ENCODE measurements around the gene BOLA3.
A peak's percentile ranks its signal among the peaks of the same experiment; 100 is the strongest.
"Not testable (repeated sequence)": the region's sequence is repeated elsewhere in the genome, so short reads cannot be mapped to it uniquely, and the experiment has no call there.

Gene BOLA3

DNA sequence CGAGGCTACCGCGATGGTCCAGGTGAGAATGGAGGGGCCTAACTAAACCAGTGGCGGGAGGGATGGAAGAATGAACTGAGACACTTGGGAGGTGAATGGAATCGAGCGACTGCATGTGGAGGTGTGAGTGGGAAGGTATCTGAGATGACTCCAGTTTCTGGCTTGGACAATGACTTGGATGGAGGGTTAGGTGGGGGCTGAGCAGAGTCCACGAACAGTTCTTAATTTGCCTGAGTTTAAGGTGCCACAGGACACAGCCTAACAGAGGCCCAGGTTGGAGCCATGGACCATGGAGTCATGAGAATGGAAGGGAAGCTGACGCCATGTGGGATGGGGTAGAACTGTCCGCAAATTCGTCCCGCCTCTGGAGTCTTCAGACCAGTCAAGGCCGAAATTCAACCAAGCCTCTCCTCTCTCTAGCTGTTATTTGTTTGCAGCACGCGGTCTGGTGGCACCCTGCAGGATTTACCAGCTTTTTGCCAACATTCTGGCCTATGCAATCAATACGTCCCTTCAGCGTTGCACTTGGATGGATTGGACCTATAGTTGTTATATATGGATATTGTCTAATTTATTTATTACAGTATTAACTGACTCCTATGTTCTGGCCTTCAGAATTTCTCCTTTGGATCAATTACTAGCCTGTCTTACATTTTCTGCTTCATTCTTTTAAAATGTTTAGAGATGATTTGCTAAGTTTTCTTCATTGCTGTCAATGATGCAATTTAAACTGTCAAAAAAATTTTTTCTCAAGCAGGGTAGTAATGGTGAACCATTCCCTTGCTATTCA is 940 bp upstream of the BOLA3 start:
- DNase-seq (ENCODE audit: low read depth) = no peak

DNA sequence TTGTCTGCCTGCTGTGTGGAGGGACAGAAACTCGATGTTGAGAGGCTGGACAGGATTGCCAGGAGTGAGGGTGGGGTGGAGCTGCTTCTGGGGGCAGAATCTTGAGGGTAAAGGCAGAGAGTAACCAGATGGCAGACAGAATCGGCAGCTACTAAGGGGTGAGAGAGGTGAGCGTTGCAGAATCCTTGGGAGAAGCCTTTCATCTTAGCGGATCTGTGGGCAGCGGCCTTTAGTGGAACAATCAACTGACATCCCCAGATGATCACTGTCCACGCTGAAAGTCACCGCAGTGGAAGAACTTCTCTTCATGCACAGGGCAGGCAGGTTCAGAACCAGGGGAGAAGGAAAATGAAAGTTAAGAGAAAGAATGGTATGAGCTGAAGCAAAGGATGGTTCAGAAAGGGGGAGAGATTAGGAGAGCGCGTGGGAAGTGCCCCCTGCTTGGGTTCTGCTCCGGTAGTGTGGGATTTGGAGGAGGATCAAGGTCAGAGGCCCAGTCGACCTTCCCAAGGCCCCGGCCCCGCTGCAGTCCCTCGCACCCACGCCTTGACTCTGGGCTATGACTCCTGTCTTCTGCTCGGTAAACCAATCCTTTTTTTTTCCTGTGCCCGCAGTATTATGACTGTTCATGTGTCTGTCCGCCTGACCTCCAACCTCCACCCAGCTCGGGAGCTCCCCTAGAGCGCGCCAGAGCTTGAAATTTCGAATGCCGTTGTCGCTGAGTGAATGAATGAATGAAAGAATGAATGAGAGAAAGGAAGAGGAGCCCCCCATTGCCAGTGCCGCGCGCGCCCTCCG is 584 bp downstream of the BOLA3 start:
- DNase-seq (ENCODE audit: low read depth) = peak; percentile 10

GRCh38 chr2:74142340-74142739 is 5.4 kb downstream of the BOLA3 start:
- no peak for DNase-seq (ENCODE audit: low read depth)

- no peak for DNase-seq (ENCODE audit: low read depth)
Observed at GRCh38 chr2:74138600-74139323, 8.9 kb downstream of the BOLA3 start.

- DNase-seq (ENCODE audit: low read depth) = no peak
Observed at GRCh38 chr2:74137651-74138599, 9.8 kb downstream of the BOLA3 start.

GRCh38 chr2:74131901-74132300 is 15.8 kb downstream of the BOLA3 start:
- DNase-seq (ENCODE audit: low read depth) = no peak

GRCh38 chr2:74130211-74130995 is 17.3 kb downstream of the BOLA3 start:
- DNase-seq (ENCODE audit: low read depth) = no peak

DNA sequence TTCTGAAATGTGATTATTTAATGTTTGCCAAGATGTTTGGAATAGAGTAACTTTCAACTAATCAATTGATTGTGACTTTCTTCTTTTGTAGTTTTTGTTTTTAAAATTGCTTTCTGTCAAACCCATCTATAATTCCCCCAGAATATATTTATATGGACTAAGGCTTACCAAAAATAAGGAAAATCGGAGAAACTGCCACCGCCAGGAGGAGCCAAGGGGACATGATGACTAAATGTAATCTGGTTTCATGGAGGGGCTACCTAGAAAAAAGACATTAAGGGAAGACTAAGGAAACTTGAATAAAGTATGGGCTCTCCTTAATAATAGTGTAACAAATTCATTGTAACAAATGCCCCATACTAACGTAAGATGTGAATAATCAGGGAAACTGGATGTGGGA is 19.5 kb downstream of the BOLA3 start:
- no peak for DNase-seq (ENCODE audit: low read depth)

DNA sequence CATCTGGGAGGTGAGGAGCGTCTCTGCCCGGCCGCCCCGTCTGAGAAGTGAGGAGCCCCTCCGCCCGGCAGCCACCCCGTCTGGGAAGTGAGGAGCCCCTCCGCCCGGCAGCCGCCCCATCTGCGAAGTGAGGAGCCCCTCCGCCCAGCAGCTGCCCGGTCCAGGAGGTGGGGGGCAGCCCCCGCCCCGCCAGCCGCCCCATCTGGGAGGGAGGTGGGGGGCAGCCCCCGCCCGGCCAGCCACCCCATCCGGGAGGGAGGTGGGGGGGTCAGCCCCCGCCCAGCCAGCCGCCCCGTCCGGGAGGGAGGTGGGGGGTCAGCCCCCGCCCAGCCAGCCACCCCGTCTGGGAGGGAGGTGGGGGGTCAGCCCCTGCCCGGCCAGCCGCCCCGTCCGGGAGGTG is 23.8 kb downstream of the BOLA3 start:
- DNase-seq (ENCODE audit: low read depth) = not testable (repeated sequence)

DNA sequence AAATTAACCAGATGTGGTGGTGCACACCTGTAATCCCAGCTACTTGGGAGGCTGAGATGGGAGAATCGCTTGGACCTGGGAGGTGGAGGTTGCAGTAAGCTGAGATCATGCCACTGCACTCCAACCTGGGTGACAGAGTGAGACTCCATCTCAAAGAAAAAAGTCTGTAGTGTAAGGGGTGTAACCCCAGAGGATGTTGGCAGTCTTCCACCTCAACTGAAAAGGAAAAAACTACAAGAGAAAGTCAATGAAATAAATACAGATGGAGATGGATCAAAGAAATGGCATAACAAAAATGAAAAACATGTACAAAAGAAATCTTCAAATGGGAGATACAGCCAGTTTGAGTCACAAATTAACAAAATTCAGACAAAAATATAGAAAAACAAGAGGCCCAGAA is 25.9 kb downstream of the BOLA3 start:
- not testable (repeated sequence) for DNase-seq (ENCODE audit: low read depth)

DNA sequence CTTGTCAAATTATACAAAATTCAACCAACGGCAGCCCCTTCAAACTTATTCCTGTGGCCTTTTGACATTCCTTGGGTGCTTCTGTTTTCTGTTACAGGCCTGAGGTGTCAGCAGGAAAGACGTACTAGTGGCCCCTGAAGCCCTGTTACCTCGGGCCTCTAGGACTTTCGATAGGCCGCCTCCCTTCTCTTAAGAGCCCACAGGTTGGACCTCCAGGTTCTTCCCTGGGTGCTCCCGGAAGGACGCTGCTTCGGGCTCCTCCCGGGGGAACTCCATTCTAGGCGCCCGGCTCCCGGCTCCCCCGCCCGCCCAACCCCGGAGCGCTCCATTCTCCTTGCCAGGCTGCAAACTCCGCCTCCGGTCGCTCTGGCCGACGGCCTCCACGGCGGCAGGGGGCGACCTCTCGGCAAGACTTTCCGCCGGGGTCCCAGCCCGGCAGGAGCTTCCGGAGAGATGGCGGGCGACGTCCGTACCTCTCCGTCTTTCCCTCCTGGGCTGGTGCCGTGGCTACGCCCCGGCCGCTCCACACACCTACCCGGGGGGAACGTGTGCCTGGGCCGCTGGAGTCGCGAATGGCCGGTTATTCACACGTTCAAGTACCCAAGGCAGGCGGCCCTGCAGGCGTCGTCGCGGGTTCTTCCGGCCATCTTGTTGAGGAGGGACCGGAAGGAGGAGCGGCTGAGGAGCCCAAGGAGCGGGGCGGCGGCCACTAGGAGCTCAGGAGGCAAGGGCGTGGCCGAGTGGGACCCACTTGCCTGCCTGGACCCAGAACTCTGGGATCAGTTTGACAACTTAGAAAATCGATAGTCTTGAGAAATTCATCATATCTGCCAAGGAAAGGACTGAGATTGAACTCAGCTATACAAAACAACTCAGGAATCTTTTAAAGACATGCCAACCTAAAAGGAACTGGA is 27.5 kb downstream of the BOLA3 start:
- peak; percentile 82 for DNase-seq (ENCODE audit: low read depth)

GRCh38 chr2:74119339-74119738 is 28.4 kb downstream of the BOLA3 start:
- DNase-seq (ENCODE audit: low read depth) = no peak

DNA sequence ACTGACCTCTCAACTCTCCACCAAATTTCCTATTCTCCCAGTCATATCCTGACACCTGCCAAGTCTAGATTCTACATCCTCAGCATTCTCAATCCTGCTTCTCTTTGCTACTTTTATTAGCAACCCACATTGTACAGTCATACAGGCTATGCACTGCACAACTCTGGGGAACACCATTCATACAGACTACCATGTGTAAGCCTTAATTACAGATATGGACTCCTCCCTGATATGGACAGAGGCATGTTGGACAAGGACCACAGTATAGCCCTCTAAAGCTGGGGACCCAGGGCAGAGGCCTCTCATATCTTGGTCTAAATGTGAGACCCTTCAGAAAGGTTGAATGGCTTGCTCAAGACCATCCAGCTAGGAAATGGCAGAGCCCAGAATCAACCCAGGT is 36.3 kb downstream of the BOLA3 start:
- no peak for DNase-seq (ENCODE audit: low read depth)

GRCh38 chr2:74110537-74110936 is 37.2 kb downstream of the BOLA3 start:
- DNase-seq (ENCODE audit: low read depth) = no peak

DNA sequence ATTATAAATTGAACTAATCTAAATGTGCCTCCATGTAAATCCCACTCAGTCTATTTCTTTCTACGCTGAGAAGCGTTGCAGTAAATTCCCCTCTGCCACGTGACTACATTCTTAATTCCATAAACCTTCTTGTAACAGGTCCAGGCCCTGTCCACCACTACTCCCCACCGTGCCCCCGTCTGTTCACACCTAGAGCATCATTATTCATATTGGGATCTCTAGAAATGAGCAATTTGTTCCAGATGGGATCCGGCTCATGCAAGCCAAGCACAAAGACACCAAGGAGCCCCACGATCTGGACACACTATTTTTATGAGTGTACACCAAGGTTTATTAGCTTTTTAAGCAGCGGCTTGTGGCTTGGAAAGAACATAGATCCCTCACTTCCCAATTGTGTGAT is 38.2 kb downstream of the BOLA3 start:
- DNase-seq (ENCODE audit: low read depth) = no peak

DNA sequence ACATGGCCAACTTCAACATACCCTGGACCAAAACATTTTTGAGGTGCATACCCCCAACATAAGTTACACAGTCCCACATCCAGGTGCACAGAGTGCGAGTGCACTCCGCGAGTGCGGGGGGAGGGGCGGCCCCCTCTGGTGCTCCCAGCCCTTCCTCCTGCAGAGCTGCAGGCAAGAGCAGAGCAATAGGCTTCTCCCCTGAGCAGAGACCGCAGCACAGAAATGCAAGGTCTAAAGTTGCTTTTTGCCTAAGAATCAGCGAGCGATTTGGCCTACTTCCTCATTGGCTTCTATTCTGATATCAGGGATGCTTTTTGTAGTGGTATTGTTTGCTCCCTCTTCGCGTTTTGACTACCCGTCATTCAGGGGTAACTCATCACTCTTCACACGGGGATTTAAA is 40.6 kb downstream of the BOLA3 start:
- DNase-seq (ENCODE audit: low read depth) = no peak

DNA sequence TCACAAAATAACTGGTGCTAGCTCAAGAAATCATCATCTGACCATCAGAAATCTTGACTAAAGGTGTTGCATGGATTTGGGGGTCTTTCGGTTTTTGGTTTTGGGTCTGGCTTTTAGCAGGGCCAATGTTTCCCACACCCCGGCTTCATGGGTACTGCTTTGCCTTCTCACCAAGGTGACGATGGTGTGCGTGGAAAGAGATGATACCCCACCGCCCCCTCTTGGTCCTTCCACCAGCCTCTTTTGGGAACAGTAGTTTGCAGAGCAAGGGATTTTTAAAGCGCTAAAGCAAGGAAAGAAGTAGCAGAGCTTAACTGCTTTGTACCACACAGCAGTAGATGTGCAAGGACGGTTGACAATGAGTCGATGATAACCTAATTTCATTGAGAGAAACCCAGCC is 42.3 kb downstream of the BOLA3 start:
- DNase-seq (ENCODE audit: low read depth) = no peak

- no peak for DNase-seq (ENCODE audit: low read depth)
Observed at GRCh38 chr2:74104839-74105238, 42.9 kb downstream of the BOLA3 start.

GRCh38 chr2:74103763-74104162 is 43.9 kb downstream of the BOLA3 start:
- no peak for DNase-seq (ENCODE audit: low read depth)

DNA sequence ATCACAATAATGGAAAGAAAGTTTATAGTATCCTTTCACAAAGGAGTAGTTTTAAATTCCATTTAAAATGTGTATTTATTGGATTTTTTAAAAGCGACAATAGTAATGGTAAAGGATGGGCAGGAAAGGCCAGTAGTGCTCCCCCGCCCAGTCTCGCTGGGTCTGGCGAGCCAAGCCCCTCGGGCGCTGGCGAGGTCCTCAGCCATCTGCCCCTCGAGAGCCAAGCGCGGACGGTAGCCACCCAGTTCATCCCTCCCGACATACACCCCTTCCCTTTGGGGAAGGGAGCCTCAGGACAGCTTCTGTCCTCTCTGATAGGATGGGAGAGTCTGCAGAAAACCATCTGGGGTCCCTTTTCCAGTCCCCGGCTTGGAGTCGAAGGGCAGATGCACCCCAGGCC is 45.2 kb downstream of the BOLA3 start:
- no peak for DNase-seq (ENCODE audit: low read depth)

Measured in fibroblast of gingiva (primary cell).